Measurements from ENCODE around the gene SCNN1A. TPM values are rescaled to one million over a fixed set of nuclear protein-coding genes. Genes with fewer than 3 reads are reported as not detected.

SCNN1A gene
- total and polyA plus RNA-seq, 2 of the 13 experiments (the other 11 are each of a cell fraction or from before 2014, with no cell fraction given) = 1.5 to 14.6 TPM

DNA sequence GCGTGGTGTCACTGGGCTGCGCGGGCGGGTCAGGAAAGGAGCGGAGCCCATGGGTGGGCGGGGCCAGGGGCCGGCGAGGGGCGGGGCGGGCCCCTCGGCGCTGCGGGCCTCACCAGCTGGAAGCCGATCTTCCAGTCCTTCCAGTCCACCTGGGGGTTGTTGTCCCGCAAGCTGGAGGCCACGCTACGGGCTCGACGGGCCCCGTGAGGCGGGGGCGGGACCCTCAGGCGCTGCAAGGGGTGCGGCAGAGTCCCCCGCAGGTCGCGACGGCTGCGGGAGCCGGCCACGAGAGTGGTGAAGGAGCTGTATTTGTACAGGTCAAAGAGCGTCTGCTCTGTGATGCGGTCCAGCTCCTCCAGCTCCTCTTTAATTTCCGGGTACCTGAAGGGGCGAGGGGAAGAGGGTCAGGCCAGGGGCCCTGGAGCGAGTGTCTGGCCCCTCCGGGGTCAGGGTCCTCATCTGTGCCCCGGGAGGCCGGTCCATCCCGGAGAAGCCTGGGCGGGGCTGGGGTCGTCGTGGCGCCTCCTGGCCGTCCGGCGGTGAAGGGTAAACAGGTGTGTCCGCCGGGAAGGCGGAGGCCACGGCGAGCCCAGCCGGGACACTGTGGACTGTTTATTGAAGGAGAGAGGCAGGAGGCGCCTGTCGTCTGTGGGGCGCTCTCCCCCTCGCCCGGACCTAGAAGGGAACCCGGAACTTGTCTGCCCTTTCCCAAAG, 11.9 kb downstream of the SCNN1A start (continued):
- TF ChIP-seq ZNF124 (CRISPR knock-in tag; IDR thresholded peaks at IDR 0.05) (peak; percentile 55), EHMT2 (IDR thresholded peaks at IDR 0.05; ENCODE audit: borderline replicate concordance, low read depth, low read length) (no peak), TOE1 (CRISPR knock-in tag; IDR thresholded peaks at IDR 0.05) (no peak), NFKBIZ (CRISPR knock-in tag; IDR thresholded peaks at IDR 0.05) (no peak), NFYB (CRISPR knock-in tag; IDR thresholded peaks at IDR 0.05) (no peak), ZBTB3 (CRISPR knock-in tag; IDR thresholded peaks at IDR 0.05; ENCODE audit: borderline replicate concordance, low read depth) (peak; percentile 76; the same call in 1 of the 2 replicates), ZNF546 (CRISPR knock-in tag; conservative IDR thresholded peaks at IDR 0.05) (peak; percentile 70), GATAD2A (CRISPR knock-in tag; IDR thresholded peaks at IDR 0.05) (peak; percentile 80), ZKSCAN8 (CRISPR knock-in tag; IDR thresholded peaks at IDR 0.05; ENCODE audit: borderline replicate concordance) (peak; percentile 43; the same call in 1 of the 2 replicates), HNF4A (CRISPR knock-in tag; IDR thresholded peaks at IDR 0.05) (peak; percentile 85), ZNF777 (CRISPR knock-in tag; IDR thresholded peaks at IDR 0.05) (peak; percentile 81), ZFP36 (IDR thresholded peaks at IDR 0.05; ENCODE audit: borderline replicate concordance, low read depth, low read length, partially characterized antibody) (no peak), MAF1 (CRISPR knock-in tag; IDR thresholded peaks at IDR 0.05; ENCODE audit: borderline replicate concordance) (no peak), ZBTB1 (CRISPR knock-in tag; IDR thresholded peaks at IDR 0.05; ENCODE audit: borderline replicate concordance) (peak; percentile 93; the same call in 1 of the 2 replicates), KAT2B (IDR thresholded peaks at IDR 0.05; ENCODE audit: borderline replicate concordance, low read depth, low read length) (no peak)
- TF ChIP-seq, protein P1, sequence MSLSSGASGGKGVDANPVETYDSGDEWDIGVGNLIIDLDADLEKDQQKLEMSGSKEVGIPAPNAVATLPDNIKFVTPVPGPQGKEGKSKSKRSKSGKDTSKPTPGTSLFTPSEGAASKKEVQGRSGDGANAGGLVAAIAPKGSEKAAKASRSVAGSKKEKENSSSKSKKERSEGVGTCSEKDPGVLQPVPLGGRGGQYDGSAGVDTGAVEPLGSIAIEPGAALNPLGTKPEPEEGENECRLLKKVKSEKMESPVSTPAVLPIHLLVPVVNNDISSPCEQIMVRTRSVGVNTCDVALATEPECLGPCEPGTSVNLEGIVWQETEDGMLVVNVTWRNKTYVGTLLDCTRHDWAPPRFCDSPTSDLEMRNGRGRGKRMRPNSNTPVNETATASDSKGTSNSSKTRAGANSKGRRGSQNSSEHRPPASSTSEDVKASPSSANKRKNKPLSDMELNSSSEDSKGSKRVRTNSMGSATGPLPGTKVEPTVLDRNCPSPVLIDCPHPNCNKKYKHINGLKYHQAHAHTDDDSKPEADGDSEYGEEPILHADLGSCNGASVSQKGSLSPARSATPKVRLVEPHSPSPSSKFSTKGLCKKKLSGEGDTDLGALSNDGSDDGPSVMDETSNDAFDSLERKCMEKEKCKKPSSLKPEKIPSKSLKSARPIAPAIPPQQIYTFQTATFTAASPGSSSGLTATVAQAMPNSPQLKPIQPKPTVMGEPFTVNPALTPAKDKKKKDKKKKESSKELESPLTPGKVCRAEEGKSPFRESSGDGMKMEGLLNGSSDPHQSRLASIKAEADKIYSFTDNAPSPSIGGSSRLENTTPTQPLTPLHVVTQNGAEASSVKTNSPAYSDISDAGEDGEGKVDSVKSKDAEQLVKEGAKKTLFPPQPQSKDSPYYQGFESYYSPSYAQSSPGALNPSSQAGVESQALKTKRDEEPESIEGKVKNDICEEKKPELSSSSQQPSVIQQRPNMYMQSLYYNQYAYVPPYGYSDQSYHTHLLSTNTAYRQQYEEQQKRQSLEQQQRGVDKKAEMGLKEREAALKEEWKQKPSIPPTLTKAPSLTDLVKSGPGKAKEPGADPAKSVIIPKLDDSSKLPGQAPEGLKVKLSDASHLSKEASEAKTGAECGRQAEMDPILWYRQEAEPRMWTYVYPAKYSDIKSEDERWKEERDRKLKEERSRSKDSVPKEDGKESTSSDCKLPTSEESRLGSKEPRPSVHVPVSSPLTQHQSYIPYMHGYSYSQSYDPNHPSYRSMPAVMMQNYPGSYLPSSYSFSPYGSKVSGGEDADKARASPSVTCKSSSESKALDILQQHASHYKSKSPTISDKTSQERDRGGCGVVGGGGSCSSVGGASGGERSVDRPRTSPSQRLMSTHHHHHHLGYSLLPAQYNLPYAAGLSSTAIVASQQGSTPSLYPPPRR (CRISPR knock-in tag; IDR thresholded peaks at IDR 0.05; ENCODE audit: borderline replicate concordance) = peak; percentile 68
- TF ChIP-seq, protein P2, sequence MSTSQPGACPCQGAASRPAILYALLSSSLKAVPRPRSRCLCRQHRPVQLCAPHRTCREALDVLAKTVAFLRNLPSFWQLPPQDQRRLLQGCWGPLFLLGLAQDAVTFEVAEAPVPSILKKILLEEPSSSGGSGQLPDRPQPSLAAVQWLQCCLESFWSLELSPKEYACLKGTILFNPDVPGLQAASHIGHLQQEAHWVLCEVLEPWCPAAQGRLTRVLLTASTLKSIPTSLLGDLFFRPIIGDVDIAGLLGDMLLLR (CRISPR knock-in tag; IDR thresholded peaks at IDR 0.05) = no peak
- TF ChIP-seq, protein P3, sequence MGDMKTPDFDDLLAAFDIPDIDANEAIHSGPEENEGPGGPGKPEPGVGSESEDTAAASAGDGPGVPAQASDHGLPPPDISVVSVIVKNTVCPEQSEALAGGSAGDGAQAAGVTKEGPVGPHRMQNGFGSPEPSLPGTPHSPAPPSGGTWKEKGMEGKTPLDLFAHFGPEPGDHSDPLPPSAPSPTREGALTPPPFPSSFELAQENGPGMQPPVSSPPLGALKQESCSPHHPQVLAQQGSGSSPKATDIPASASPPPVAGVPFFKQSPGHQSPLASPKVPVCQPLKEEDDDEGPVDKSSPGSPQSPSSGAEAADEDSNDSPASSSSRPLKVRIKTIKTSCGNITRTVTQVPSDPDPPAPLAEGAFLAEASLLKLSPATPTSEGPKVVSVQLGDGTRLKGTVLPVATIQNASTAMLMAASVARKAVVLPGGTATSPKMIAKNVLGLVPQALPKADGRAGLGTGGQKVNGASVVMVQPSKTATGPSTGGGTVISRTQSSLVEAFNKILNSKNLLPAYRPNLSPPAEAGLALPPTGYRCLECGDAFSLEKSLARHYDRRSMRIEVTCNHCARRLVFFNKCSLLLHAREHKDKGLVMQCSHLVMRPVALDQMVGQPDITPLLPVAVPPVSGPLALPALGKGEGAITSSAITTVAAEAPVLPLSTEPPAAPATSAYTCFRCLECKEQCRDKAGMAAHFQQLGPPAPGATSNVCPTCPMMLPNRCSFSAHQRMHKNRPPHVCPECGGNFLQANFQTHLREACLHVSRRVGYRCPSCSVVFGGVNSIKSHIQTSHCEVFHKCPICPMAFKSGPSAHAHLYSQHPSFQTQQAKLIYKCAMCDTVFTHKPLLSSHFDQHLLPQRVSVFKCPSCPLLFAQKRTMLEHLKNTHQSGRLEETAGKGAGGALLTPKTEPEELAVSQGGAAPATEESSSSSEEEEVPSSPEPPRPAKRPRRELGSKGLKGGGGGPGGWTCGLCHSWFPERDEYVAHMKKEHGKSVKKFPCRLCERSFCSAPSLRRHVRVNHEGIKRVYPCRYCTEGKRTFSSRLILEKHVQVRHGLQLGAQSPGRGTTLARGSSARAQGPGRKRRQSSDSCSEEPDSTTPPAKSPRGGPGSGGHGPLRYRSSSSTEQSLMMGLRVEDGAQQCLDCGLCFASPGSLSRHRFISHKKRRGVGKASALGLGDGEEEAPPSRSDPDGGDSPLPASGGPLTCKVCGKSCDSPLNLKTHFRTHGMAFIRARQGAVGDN (CRISPR knock-in tag; IDR thresholded peaks at IDR 0.05) = peak; percentile 94
- TF ChIP-seq, protein P4, sequence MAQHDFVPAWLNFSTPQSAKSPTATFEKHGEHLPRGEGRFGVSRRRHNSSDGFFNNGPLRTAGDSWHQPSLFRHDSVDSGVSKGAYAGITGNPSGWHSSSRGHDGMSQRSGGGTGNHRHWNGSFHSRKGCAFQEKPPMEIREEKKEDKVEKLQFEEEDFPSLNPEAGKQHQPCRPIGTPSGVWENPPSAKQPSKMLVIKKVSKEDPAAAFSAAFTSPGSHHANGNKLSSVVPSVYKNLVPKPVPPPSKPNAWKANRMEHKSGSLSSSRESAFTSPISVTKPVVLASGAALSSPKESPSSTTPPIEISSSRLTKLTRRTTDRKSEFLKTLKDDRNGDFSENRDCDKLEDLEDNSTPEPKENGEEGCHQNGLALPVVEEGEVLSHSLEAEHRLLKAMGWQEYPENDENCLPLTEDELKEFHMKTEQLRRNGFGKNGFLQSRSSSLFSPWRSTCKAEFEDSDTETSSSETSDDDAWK (CRISPR knock-in tag; IDR thresholded peaks at IDR 0.05) = no peak

All from HepG2 (cell line).